ENCODE data around the gene CSDE1.
"Not testable (repeated sequence)": the region's sequence is repeated elsewhere in the genome, so short reads cannot be mapped to it uniquely, and the experiment has no call there.

Gene CSDE1

DNA sequence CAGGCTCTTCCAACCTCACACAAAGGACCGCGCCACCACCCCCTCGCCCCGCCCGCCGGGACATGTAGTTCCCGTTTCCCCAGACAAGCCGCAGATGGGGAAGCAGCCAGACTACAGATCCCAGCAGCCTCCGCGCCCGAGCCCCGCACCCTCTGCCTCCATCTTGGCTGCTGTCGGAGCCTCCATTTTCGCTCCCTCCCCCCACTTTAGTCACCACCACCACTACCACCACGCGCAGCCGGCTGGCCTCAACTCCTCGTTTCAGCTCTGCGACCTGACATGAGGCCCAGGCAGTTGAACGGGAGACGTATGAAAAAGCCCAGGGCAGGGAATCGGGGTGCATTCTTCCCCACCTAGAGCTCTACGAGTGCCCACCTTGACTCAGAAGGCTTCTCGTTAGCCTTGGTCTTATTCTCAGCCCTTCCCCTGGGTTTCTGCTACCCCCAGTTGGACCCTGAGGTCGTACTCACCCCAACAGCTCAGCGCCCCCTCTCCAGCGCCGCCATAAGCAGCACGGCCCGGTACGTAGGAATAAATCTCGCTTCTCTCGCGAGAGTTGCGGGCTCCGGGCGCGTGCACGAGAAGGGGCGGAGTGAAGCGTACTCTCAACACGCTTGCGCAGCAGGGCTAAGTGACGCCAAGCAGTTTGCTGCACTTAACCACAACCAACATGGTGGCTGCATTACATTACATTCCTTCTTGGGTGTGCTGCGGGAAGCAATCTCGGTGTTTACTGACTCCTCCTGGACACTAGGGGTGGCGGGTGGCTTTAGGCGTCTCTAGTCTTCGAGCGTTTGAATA is at the start of gene CSDE1:
CSDE1 (minus strand) TSS at position 530 of the 801 bp plus-strand sequence. CDS start 18,094 bp downstream, outside the sequence.
- DNase-seq = peak; percentile 96

DNA sequence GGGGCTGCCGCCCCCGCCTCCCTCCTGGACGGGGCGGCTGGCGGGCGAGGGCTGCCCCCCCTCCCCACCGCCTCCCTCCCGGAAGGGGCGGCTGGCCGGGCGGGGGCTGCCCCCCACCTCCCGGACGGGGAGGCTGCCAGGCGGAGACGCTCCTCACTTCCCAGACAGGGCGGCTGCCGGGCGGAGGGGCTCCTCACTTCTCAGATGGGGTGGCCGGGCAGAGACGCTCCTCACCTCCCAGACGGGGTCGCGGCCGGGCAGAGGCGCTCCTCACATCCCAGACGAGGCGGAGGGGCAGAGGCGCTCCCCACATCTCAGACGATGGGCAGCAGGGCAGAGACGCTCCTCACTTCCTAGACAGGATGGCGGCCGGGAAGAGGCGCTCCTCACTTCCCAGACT is 46.7 kb upstream of the CSDE1 start:
- not testable (repeated sequence) for DNase-seq

DNA sequence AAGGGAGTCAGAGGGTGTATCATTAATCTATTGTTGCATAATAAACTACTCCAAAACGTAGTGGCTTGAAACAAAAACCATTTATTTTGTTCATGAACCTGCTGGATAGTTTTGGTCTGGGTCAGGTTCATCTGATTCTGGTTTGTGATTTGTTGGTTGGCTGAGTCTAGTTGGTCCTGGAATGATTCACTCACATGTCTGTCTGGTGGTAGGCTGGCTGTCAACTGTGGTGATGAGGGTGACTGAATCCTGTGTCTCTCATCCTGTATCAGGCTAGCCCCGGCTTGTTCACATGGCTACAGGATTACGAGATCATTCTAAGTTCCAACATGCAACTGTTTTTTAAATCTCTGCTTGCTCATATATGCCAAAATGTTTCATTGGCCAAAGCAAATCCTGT is 45.2 kb upstream of the CSDE1 start:
- no peak for DNase-seq

GRCh38 chr1:114794038-114794437 is 36.3 kb upstream of the CSDE1 start:
- no peak for DNase-seq

- not testable (repeated sequence) for DNase-seq
Observed at GRCh38 chr1:114790581-114790980, 32.8 kb upstream of the CSDE1 start.

DNA sequence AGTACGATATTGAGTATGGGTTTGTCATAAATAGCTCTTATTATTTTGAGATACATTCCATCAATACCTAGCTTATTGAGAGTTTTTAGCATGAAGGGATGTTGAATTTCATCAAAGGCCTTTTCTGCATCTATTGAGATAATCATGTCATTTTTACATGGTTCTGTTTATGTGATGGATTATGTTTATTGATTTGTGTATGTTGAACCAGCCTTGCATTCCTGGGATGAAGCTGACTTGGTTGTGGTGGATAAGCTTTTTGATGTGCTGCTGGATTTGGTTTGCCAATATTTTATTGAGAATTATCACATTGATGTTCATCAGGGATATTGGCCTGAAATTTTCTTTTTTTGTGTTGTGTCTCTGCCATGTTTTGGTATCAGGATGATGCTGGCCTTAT is 28.7 kb upstream of the CSDE1 start:
- not testable (repeated sequence) for DNase-seq

- no peak for DNase-seq
Observed at GRCh38 chr1:114782476-114782875, 24.7 kb upstream of the CSDE1 start.

DNA sequence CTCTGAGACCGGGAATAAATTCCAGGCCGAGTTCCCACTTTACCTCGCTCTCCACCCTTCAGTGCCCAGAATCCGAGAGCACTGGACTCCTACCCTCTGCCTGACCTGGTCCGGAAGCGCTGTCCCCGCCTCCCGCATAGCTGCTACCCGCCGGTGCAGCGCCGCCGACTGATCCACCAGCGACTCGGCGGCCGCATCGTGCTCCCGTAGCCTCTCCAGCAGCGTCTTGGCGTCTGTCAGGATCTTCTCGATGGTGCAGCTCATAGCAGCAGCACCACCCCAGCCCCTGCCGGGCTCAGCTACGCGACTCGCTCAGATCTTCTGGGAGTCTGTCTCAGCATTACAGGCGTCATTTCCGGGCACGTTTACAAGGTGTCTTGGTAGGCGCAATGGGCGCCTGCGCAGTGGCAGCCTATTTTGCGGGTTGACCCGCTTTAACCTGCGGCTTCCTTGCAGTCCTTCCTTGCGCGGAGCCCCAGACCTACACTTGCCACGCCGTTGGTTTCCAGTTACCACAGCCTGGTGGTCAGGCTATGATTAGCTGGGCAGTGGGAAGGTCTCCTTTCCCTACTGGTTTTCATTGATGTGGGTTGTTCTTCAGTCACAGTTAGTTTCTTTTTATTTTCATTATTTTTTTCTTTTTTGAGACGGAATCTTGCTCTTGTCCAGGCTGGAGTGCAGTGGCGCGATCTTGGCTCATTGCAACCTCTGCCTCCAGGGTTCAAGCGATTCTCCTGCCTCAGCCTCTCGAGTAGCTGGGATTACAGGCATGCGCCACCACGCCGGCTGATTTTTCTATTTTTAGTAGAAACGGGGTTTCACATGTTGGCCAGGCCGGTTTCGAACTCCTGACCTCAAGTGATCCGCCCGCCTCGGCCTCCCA is 22.8 kb upstream of the CSDE1 start, which contains the start of gene SIKE1:
SIKE1 (minus strand) TSS at position 342 of the 883 bp plus-strand sequence; CDS start at position 264, 78 bp downstream.
- DNase-seq = peak; percentile 93

DNA sequence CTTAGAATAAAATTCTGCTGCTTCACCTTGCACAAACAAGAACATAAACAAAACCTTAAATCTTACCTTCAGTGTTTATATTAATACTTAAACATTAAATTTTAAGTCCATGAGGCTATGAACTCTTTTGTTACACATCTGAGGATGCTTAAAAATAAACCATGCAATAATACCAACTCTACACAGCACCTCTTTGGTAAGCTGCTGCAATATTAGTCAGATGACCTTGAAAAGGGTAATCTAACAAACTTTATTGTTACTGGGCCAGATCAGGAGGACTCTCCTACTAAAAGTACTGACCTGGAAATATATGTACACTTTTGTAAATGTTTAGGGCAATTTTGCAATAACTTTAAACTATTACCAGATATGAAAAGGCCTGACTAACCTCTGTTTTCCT is 21.9 kb upstream of the CSDE1 start:
- no peak for DNase-seq

DNA sequence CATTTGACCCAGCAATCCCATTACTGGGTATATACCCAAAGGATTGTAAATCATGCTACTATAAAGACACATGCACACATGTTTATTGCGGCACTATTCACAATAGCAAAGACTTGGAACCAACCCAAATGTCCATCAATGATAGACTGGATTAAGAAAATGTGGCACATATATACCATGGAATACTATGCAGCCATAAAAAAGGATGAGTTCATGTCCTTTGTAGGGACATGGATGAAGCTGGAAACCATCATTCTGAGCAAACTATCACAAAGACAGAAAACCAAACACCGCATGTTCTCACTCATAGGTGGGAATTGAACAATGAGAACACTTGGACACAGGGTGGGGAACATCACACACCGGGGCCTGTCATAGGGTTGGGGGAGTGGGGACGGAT is 18.9 kb upstream of the CSDE1 start:
- not testable (repeated sequence) for DNase-seq

- no peak for DNase-seq
Observed at GRCh38 chr1:114771992-114772391, 14.2 kb upstream of the CSDE1 start.

- DNase-seq = no peak
Observed at GRCh38 chr1:114770989-114771388, 13.2 kb upstream of the CSDE1 start.

- DNase-seq = no peak
Observed at GRCh38 chr1:114764689-114765088, 6.9 kb upstream of the CSDE1 start.

- no peak for DNase-seq
Observed at GRCh38 chr1:114758256-114758832, 560 bp upstream of the CSDE1 start.

DNA sequence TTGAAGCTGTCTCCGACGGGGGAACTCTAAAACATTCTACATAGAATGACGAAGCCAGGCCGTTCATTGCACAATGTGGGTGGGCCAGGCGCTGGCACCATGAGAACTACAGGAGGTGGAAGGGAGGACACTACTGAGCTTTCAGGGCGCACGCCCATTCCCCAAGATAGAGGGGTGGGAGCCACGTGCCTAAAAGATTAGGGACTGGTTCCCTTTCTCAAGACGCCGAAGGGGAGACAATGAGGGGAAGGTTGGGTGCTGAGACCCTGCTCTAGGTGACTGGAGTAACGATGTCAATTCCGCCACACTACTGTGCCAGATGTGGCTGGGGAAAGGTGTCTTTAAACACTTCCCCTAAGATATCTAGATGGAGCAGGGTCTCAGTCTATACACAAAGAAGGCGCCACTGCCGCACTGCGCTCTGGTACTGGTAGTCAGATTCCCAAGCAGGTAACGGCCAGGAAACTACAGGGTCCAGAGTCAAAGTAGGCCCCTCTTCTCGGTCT is 782 bp downstream of the CSDE1 start:
- DNase-seq = no peak

DNA sequence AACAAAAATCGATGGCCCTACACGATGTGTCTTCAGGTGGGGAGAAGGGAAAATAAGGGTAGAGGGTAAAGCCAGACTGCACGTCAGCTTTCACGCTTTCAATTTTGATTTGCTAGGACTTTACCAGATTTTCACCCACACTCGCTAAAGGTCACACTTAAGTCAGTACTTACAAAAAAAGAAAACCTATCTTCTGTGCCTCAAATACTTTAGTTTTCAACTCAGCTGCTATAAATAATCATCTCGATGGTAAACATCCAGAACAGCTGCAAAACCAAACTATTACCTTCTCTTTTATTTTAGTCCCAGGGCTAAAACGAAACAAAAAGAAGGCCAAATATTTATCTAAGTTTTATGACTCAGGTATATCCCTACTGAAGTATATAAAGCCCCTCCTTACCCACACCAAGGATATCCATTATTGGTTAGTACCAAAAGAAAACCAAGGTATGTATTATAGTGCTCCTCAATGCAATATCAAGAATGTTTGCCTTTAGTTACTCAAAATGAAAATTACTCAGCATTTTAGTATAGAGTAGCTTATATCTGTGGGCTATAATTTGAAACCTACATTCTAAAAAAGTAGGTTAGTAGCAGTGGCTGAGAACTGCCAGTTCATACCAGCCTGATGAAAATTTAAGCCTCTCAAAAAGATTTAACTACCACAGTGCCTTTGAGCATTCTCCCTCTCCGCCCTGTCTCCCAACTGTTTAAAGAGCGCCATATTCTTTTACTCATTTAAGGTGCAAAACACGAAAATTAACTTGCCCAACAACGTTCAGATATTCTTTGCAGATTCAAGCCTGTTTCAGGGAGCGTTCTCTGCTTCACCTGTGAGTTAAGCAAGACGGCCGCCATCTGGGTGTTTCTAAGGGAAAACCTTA is 1.5 kb downstream of the CSDE1 start:
- DNase-seq = no peak

GRCh38 chr1:114755006-114755931 is 2.5 kb downstream of the CSDE1 start:
- no peak for DNase-seq

DNA sequence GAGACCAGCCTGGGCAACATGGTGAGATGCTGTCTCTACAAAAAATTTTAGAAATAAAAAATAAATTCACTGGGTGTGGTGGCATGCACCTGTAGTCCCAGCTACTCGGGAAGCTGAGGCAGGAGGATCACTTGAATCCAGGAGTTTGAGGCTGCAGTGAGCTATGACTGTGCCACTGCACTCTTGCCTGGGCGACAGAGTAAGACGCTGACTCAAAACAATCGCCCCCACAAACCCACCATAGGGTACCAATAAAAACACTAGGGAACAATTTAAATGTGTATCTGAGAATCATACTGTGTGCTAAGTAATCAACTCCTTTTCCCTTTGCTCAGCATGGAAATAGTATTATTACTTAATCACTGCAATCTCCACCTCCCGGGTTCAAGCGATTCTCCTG is 4.1 kb downstream of the CSDE1 start:
- not testable (repeated sequence) for DNase-seq

DNA sequence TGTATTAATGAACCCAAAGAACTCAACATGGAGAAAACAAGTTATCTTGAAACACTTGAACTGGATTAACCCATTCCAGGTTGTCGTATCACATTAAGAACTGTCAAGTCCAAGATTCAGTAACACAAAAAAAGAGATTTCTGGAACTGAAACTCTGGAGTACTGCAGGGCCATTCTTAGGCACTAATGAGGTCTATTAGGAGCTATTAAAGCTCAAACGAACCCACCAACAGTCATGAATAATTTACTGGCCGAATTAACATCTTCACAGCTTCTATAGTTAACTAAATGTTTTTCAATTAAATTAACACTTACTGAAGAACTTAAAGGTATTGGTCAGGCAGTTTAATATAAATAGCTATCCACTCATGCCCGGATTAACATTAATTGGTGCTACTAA is 4.6 kb downstream of the CSDE1 start:
- DNase-seq = no peak

- DNase-seq = no peak
Observed at GRCh38 chr1:114750780-114751179, 7.0 kb downstream of the CSDE1 start.

GRCh38 chr1:114749835-114750234 is 7.9 kb downstream of the CSDE1 start:
- DNase-seq = no peak
